Femur (tissue), 1 donor: Measurements from ENCODE around the gene LRRK1.

Experiments
- DNase-seq: peaks from one replicate; pipeline ENCODE4 v3.0.0-alpha.2; 2017

LRRK1 gene

GRCh38 chr15:100913961-100914360 is 5.2 kb upstream of the LRRK1 start:
- no peak for DNase-seq

- DNase-seq, result no peak
Measured at GRCh38 chr15:100914876-100915275, 4.3 kb upstream of the LRRK1 start.

- peak; percentile 83 for DNase-seq
Measured at GRCh38 chr15:100918034-100918689, 995 bp upstream of the LRRK1 start.

GRCh38 chr15:100919481-100920405 is 586 bp downstream of the LRRK1 start:
- DNase-seq, result peak; percentile 58

- no peak for DNase-seq
Measured at GRCh38 chr15:100920516-100921135, 1.5 kb downstream of the LRRK1 start.

- DNase-seq, result peak; percentile 29
Measured at GRCh38 chr15:100922192-100923040, 3.3 kb downstream of the LRRK1 start.

GRCh38 chr15:100923076-100923475 is 3.9 kb downstream of the LRRK1 start:
- no peak for DNase-seq

GRCh38 chr15:100923902-100924301 is 4.7 kb downstream of the LRRK1 start:
- no peak for DNase-seq

- no peak for DNase-seq
Measured at GRCh38 chr15:100924436-100924835, 5.3 kb downstream of the LRRK1 start.

- no peak for DNase-seq
Measured at GRCh38 chr15:100925480-100925879, 6.3 kb downstream of the LRRK1 start.

- DNase-seq, result no peak
Measured at GRCh38 chr15:100926258-100926657, 7.1 kb downstream of the LRRK1 start.

- no peak for DNase-seq
Measured at GRCh38 chr15:100926971-100927756, 8.0 kb downstream of the LRRK1 start.

- DNase-seq, result no peak
Measured at GRCh38 chr15:100928632-100929280, 9.6 kb downstream of the LRRK1 start.

- no peak for DNase-seq
Measured at GRCh38 chr15:100929641-100930042, 10.5 kb downstream of the LRRK1 start.

- DNase-seq, result no peak
Measured at GRCh38 chr15:100930306-100930848, 11.2 kb downstream of the LRRK1 start.

GRCh38 chr15:100931143-100931890 is 12.2 kb downstream of the LRRK1 start:
- no peak for DNase-seq

GRCh38 chr15:100932676-100933348 is 13.7 kb downstream of the LRRK1 start:
- DNase-seq, result no peak

- DNase-seq, result no peak
Measured at GRCh38 chr15:100934166-100934565, 15.0 kb downstream of the LRRK1 start.

- no peak for DNase-seq
Measured at GRCh38 chr15:100934726-100935125, 15.6 kb downstream of the LRRK1 start.

GRCh38 chr15:100937171-100937570 is 18.0 kb downstream of the LRRK1 start:
- DNase-seq, result no peak
